Karpas-422 (cell line): ENCODE measurements around the gene WNT3. TPM values are rescaled to one million over a fixed set of nuclear protein-coding genes. Genes with fewer than 3 reads are reported as not detected.

Source experiments
- DNase-seq: peaks from one replicate; pipeline ENCODE4 v3.0.0-alpha.2; 2015
- H2AFZ ChIP-seq: fragments of 200-600 bp; sonication (generic); 2 replicates; pipeline ENCODE4 v1.6.1; 2014; ENCODE audit warnings: antibody characterized with exemption, low read length, mixed read lengths
- H3K27ac ChIP-seq: fragments of 200-600 bp; sonication (generic); 2 replicates; pipeline ENCODE4 v1.5.1; 2014; ENCODE audit warnings: mild to moderate bottlenecking, low read length, moderate library complexity
- H3K27me3 ChIP-seq: fragments of 200-600 bp; sonication (generic); 2 replicates; pipeline ENCODE4 v1.6.1; 2014; ENCODE audit warnings: low read length, mixed read lengths
- H3K36me3 ChIP-seq: fragments of 200-600 bp; sonication (generic); 2 replicates; pipeline ENCODE4 v1.6.1; 2014; ENCODE audit warnings: low read length, mixed read lengths; ENCODE audit not compliant: insufficient read depth
- H3K4me1 ChIP-seq: fragments of 200-600 bp; sonication (generic); 2 replicates; pipeline ENCODE4 v1.6.1; 2014; ENCODE audit warnings: mild to moderate bottlenecking, low read length, mixed read lengths
- H3K4me2 ChIP-seq: fragments of 200-600 bp; sonication (generic); 2 replicates; pipeline ENCODE4 v1.6.1; 2014; ENCODE audit warnings: low read length, low read depth, mild to moderate bottlenecking; ENCODE audit not compliant: poor library complexity, severe bottlenecking
- H3K4me3 ChIP-seq: fragments of 200-600 bp; sonication (generic); 2 replicates; pipeline ENCODE4 v1.5.1; 2014; ENCODE audit warnings: mild to moderate bottlenecking, antibody characterized with exemption, low read length, mixed read lengths
- H3K79me2 ChIP-seq: fragments of 200-600 bp; sonication (generic); 2 replicates; pipeline ENCODE4 v1.6.1; 2014; ENCODE audit warnings: mild to moderate bottlenecking, low read length, mixed read lengths
- H3K9ac ChIP-seq: fragments of 200-600 bp; sonication (generic); 2 replicates; pipeline ENCODE4 v1.6.0; 2014; ENCODE audit warnings: low read length
- H3K9me2 ChIP-seq: fragments of 200-600 bp; sonication (generic), shearing (Covaris generic); replicated peaks from 2 replicates; pipeline ENCODE4 v1.6.0; 2014; ENCODE audit warnings: mild to moderate bottlenecking, low read length, moderate library complexity; ENCODE audit not compliant: insufficient read depth
- H3K9me3 ChIP-seq: fragments of 300-700, 200-600 bp; sonication (generic); 2 replicates; pipeline ENCODE4 v1.6.1; 2014; ENCODE audit warnings: low read length, mixed read lengths
- H4K20me1 ChIP-seq: fragments of 200-600 bp; sonication (generic); 2 replicates; pipeline ENCODE4 v1.6.1; 2014; ENCODE audit warnings: mild to moderate bottlenecking, antibody characterized with exemption, low read length, low read depth; ENCODE audit not compliant: insufficient read depth
- total RNA-seq: library from RNA; depleted of rRNA; stranded (reverse); fragments of >200 nt; shearing (Covaris generic); gene quantifications from 2 replicates; pipeline ENCODE4 v1.2.3, GENCODE V29; 2014; ENCODE audit warnings: low replicate concordance

The WNT3 gene
- total RNA-seq, 1 experiment from 2014 or later = 2.0 TPM

- Histone ChIP-seq H3K9ac (no peak overlapping the region), H3K36me3 (peaks cover 33% of the 10 kb centered on the region), H3K4me3 (no peak overlapping the region), H2AFZ (no peak overlapping the region), H3K4me1 (peaks cover 19% of the 10 kb centered on the region), H4K20me1 (no peaks in the 10 kb centered on the region), H3K9me2 (no peaks in the 10 kb centered on the region), H3K27me3 (no peaks in the 10 kb centered on the region), H3K79me2 (no peaks in the 10 kb centered on the region), H3K27ac (no peak overlapping the region), H3K9me3 (no peaks in the 10 kb centered on the region), H3K4me2 (no peak overlapping the region)
- no peak for DNase-seq
Observed at GRCh38 chr17:46730679-46731078, 87.8 kb downstream of the WNT3 start.

- DNase-seq = no peak
- Histone ChIP-seq H3K4me1 (peaks cover 13% of the 10 kb centered on the region), H3K27me3 (no peaks in the 10 kb centered on the region), H2AFZ (no peak overlapping the region), H3K27ac (no peak overlapping the region), H3K36me3 (peaks cover 33% of the 10 kb centered on the region), H3K9ac (no peak overlapping the region), H3K9me3 (no peaks in the 10 kb centered on the region), H3K9me2 (no peaks in the 10 kb centered on the region), H4K20me1 (no peaks in the 10 kb centered on the region), H3K4me2 (no peak overlapping the region), H3K4me3 (no peak overlapping the region), H3K79me2 (no peaks in the 10 kb centered on the region)
Observed at GRCh38 chr17:46730026-46730425, 88.5 kb downstream of the WNT3 start.

- no peak overlapping the region for H3K27ac ChIP-seq
- no peaks in the 10 kb centered on the region for H4K20me1 ChIP-seq
- H3K9me2 ChIP-seq = no peaks in the 10 kb centered on the region
- no peak overlapping the region for H3K9ac ChIP-seq
- H3K27me3 ChIP-seq = no peaks in the 10 kb centered on the region
- H3K36me3 ChIP-seq = peaks cover 28% of the 10 kb centered on the region
- no peak overlapping the region for H3K4me2 ChIP-seq
- H2AFZ ChIP-seq = no peak overlapping the region
- H3K4me3 ChIP-seq = no peak overlapping the region
- no peaks in the 10 kb centered on the region for H3K79me2 ChIP-seq
- no peak for DNase-seq
- peaks cover 9% of the 10 kb centered on the region for H3K4me1 ChIP-seq
- no peaks in the 10 kb centered on the region for H3K9me3 ChIP-seq
Observed at GRCh38 chr17:46727572-46728348, 90.7 kb downstream of the WNT3 start.

- DNase-seq = no peak
- Histone ChIP-seq H3K9ac (no peak overlapping the region), H3K4me2 (no peak overlapping the region), H3K9me3 (no peaks in the 10 kb centered on the region), H4K20me1 (no peaks in the 10 kb centered on the region), H3K4me3 (no peak overlapping the region), H3K9me2 (no peaks in the 10 kb centered on the region), H3K36me3 (peaks cover 21% of the 10 kb centered on the region), H3K79me2 (no peaks in the 10 kb centered on the region), H3K4me1 (peaks cover 9% of the 10 kb centered on the region), H2AFZ (no peak overlapping the region), H3K27me3 (no peaks in the 10 kb centered on the region), H3K27ac (no peak overlapping the region)
Observed at GRCh38 chr17:46726206-46726605, 92.3 kb downstream of the WNT3 start.

GRCh38 chr17:46722662-46723285, 95.7 kb downstream of the WNT3 start:
- Histone ChIP-seq H3K9me2 (no peaks in the 10 kb centered on the region), H2AFZ (no peak overlapping the region), H3K4me3 (no peak overlapping the region), H3K36me3 (peaks cover 9% of the 10 kb centered on the region; the same call in 1 of the 2 replicates), H3K4me2 (no peak overlapping the region), H3K27ac (no peak overlapping the region), H3K9me3 (no peaks in the 10 kb centered on the region), H3K9ac (no peak overlapping the region), H3K79me2 (no peaks in the 10 kb centered on the region), H3K4me1 (peaks cover 9% of the 10 kb centered on the region), H4K20me1 (no peaks in the 10 kb centered on the region), H3K27me3 (no peaks in the 10 kb centered on the region)
- no peak for DNase-seq

GRCh38 chr17:46720408-46720807, 98.1 kb downstream of the WNT3 start:
- Histone ChIP-seq H3K27ac (no peak overlapping the region), H3K36me3 (peaks cover 7% of the 10 kb centered on the region; the same call in 1 of the 2 replicates), H3K9ac (no peak overlapping the region), H3K9me2 (no peaks in the 10 kb centered on the region), H3K9me3 (no peaks in the 10 kb centered on the region), H3K4me1 (peaks cover 9% of the 10 kb centered on the region), H3K27me3 (no peaks in the 10 kb centered on the region), H2AFZ (no peak overlapping the region), H3K4me2 (no peak overlapping the region), H3K4me3 (no peak overlapping the region), H4K20me1 (no peaks in the 10 kb centered on the region), H3K79me2 (no peaks in the 10 kb centered on the region)
- no peak for DNase-seq

GRCh38 chr17:46719891-46720290, 98.6 kb downstream of the WNT3 start:
- Histone ChIP-seq H3K9ac (no peak overlapping the region), H3K27me3 (no peaks in the 10 kb centered on the region), H3K4me2 (no peak overlapping the region), H3K36me3 (peaks cover 9% of the 10 kb centered on the region; the same call in 1 of the 2 replicates), H4K20me1 (no peaks in the 10 kb centered on the region), H3K9me2 (no peaks in the 10 kb centered on the region), H3K4me3 (no peak overlapping the region), H2AFZ (no peak overlapping the region), H3K9me3 (no peaks in the 10 kb centered on the region), H3K79me2 (no peaks in the 10 kb centered on the region), H3K4me1 (peaks cover 9% of the 10 kb centered on the region), H3K27ac (no peak overlapping the region)
- no peak for DNase-seq

- no peaks in the 10 kb centered on the region for H3K27me3 ChIP-seq
- no peak overlapping the region for H3K4me2 ChIP-seq
- no peak overlapping the region for H3K4me3 ChIP-seq
- peaks cover 9% of the 10 kb centered on the region for H3K4me1 ChIP-seq
- no peaks in the 10 kb centered on the region for H4K20me1 ChIP-seq
- H3K79me2 ChIP-seq = no peaks in the 10 kb centered on the region
- peaks cover 20% of the 10 kb centered on the region for H3K36me3 ChIP-seq
- no peak overlapping the region for H3K9ac ChIP-seq
- H2AFZ ChIP-seq = no peak overlapping the region
- no peaks in the 10 kb centered on the region for H3K9me2 ChIP-seq
- no peak overlapping the region for H3K27ac ChIP-seq
- DNase-seq = no peak
- H3K9me3 ChIP-seq = no peaks in the 10 kb centered on the region
Observed at GRCh38 chr17:46717999-46718398, 100.5 kb downstream of the WNT3 start.
